K562 (cell line): Measurements from ENCODE around the gene RINL.

Experiments used
- CTCF ChIP-seq, 3 experiments: IDR thresholded peaks in 2 of 3; conservative IDR thresholded peaks in 1 of 3; 2 replicates each; pipeline ENCODE4 v1.5.1; 2011 to 2012; ENCODE audit warnings: low read length in 3 of 3, mild to moderate bottlenecking in 3 of 3, control low read depth in 2 of 3, improper control_type of control experiment in 1 of 3, inconsistent platforms in 1 of 3, low read depth in 1 of 3, mixed read lengths in 1 of 3, moderate library complexity in 1 of 3; ENCODE audit not compliant: insufficient read depth in 2 of 3
- EP300 ChIP-seq: IDR thresholded peaks from 2 replicates; pipeline ENCODE4 v1.6.1; 2012; ENCODE audit warnings: low read length, improper control_type of control experiment
- MXI1 ChIP-seq: IDR thresholded peaks from 2 replicates; pipeline ENCODE4 v1.6.1; 2011; ENCODE audit warnings: low read depth, mild to moderate bottlenecking, improper control_type of control experiment, low read length
- POLR2A ChIP-seq: fragments of 450-650 bp; conservative IDR thresholded peaks from 2 replicates; pipeline ENCODE4 v1.6.1; 2016
- PPARD ChIP-seq: fragments of 250-450 bp; sonication (Bioruptor Pico); IDR thresholded peaks from 2 replicates; pipeline ENCODE4 v1.8.0; 2022; ENCODE audit warnings: inconsistent platforms, mild to moderate bottlenecking, moderate library complexity
- RBFOX2 ChIP-seq: fragments of 200-400 bp; formaldehyde crosslinking; IDR thresholded peaks from 2 replicates; pipeline ENCODE4 v1.6.1; 2017; ENCODE audit warnings: low read depth, mild to moderate bottlenecking, low read length, moderate library complexity
- SPI1 ChIP-seq: IDR thresholded peaks from 2 replicates; pipeline ENCODE4 v1.6.1; 2011; ENCODE audit warnings: low read depth, low read length, control low read depth, borderline replicate concordance
- TCF3 ChIP-seq: sonication (generic); formaldehyde crosslinking; IDR thresholded peaks from 2 replicates; pipeline ENCODE4 v1.4.0; 2020; ENCODE audit warnings: mild to moderate bottlenecking, missing genetic modification reagents
- ZNF79 ChIP-seq: fragments of 250-450 bp; sonication (Bioruptor Pico); IDR thresholded peaks from 2 replicates; pipeline ENCODE4 v1.4.0; 2020; ENCODE audit warnings: low read depth, mild to moderate bottlenecking, moderate library complexity

GRCh38 chr19:38921420-38922274 is 43.6 kb upstream of the RINL start:
- TF ChIP-seq POLR2A (no peak), PPARD (CRISPR knock-in tag) (no peak), SPI1 (no peak), RBFOX2 (no peak), CTCF (IDR thresholded peaks at IDR 0.05 in 2 of 3, conservative IDR thresholded peaks at IDR 0.05 in 1 of 3; ENCODE audit: insufficient read depth in 2 of 3, low read depth in 1 of 3, low read length in 3 of 3) (no peak), TCF3 (CRISPR knock-in tag) (no peak), EP300 (no peak), ZNF79 (CRISPR knock-in tag) (no peak), MXI1 (no peak)
